IPS-NIHi7 (cell line): ENCODE measurements around the gene AQP1.
A peak's percentile ranks its signal among the peaks of the same experiment; 100 is the strongest.

ENCODE experiments used
- DNase-seq: peaks from one replicate; pipeline ENCODE4 v3.0.0; 2012; ENCODE audit warnings: mixed read lengths; ENCODE audit errors: extremely low spot score

The AQP1 gene

GRCh38 chr7:30974605-30975255, 63.1 kb downstream of the AQP1 start:
- peak; percentile 88 for DNase-seq
